ENCODE data around the gene PSPN. TPM values are rescaled to one million over a fixed set of nuclear protein-coding genes. Genes with fewer than 3 reads are reported as not detected.
"Not testable (repeated sequence)": the region's sequence is repeated elsewhere in the genome, so short reads cannot be mapped to it uniquely, and the experiment has no call there.

Gene PSPN
- total RNA-seq, 4 donors from 2014 or later, result 0.83 to 5.2 (median 2.2) TPM

- H3K4me1 ChIP-seq, result peaks cover 0 to 15% (median 0%) of the 10 kb centered on the region in 4 donors
- H3K4me3 ChIP-seq, result no peak overlapping the region
- no peak overlapping the region for H3K27ac ChIP-seq
- no peak for DNase-seq
- no peak for TF ChIP-seq POLR2A (IDR thresholded peaks at IDR 0.05)
- no peak for TF ChIP-seq CTCF (IDR thresholded peaks at IDR 0.05)
- peaks cover 0 to 5% (median 0%) of the 10 kb centered on the region in 3 donors for H3K36me3 ChIP-seq
- no peaks in the 10 kb centered on the region for H3K9me3 ChIP-seq
- no peaks in the 10 kb centered on the region for H3K27me3 ChIP-seq
Observed at GRCh38 chr19:6409346-6409745, 33.6 kb upstream of the PSPN start.

- H3K27ac ChIP-seq, result no peak overlapping the region
- no peak overlapping the region for H3K4me3 ChIP-seq
- no peak for DNase-seq
- H3K4me1 ChIP-seq, result peaks cover 0 to 23% (median 2%) of the 10 kb centered on the region in 4 donors
- no peaks in the 10 kb centered on the region for H3K27me3 ChIP-seq
- TF ChIP-seq POLR2A (IDR thresholded peaks at IDR 0.05), result no peak
- TF ChIP-seq CTCF (IDR thresholded peaks at IDR 0.05), result no peak
- H3K36me3 ChIP-seq, result no peaks in the 10 kb centered on the region
- H3K9me3 ChIP-seq, result no peaks in the 10 kb centered on the region
Observed at GRCh38 chr19:6406401-6406800, 30.7 kb upstream of the PSPN start.

- TF ChIP-seq POLR2A (IDR thresholded peaks at IDR 0.05) (peak in 1 of 2 donors; percentile 37), CTCF (IDR thresholded peaks at IDR 0.05) (no peak)
- H3K4me1 ChIP-seq, result peaks cover 0 to 23% (median 2%) of the 10 kb centered on the region in 4 donors
- peak overlapping the region in 2 of 4 donors; percentile 32 to 36 for H3K4me3 ChIP-seq
- H3K9me3 ChIP-seq, result no peaks in the 10 kb centered on the region
- no peaks in the 10 kb centered on the region for H3K27me3 ChIP-seq
- H3K36me3 ChIP-seq, result no peaks in the 10 kb centered on the region
- peak in 2 of 3 donors; percentile 86 to 90 for DNase-seq
- peak overlapping the region in 3 of 4 donors; percentile 63 to 89 (median 83) for H3K27ac ChIP-seq
Observed at GRCh38 chr19:6402837-6403608, 27.3 kb upstream of the PSPN start.

GRCh38 chr19:6402058-6402457, 26.3 kb upstream of the PSPN start:
- TF ChIP-seq POLR2A (IDR thresholded peaks at IDR 0.05), result no peak
- no peak for TF ChIP-seq CTCF (IDR thresholded peaks at IDR 0.05)
- Histone ChIP-seq H3K9me3 (no peaks in the 10 kb centered on the region), H3K27me3 (no peaks in the 10 kb centered on the region), H3K4me1 (peaks cover 0 to 23% (median 2%) of the 10 kb centered on the region in 4 donors), H3K27ac (peak overlapping the region in 3 of 4 donors; percentile 63 to 89 (median 83)), H3K4me3 (peak overlapping the region in 2 of 4 donors; percentile 32 to 36), H3K36me3 (no peaks in the 10 kb centered on the region)
- DNase-seq, result peak in 1 of 3 donors; percentile 64

GRCh38 chr19:6400062-6400944, 24.6 kb upstream of the PSPN start:
- H3K36me3 ChIP-seq, DNase-seq, H3K27me3 ChIP-seq, H3K9me3 ChIP-seq, H3K4me3 ChIP-seq, H3K27ac ChIP-seq: not testable (repeated sequence)
- H3K4me1 ChIP-seq, result peaks cover 0 to 23% (median 2%) of the 10 kb centered on the region in 4 donors

GRCh38 chr19:6396305-6396704, 20.6 kb upstream of the PSPN start:
- Histone ChIP-seq H3K36me3 (no peaks in the 10 kb centered on the region), H3K27ac (no peak overlapping the region), H3K4me1 (peaks cover 0 to 13% (median 7%) of the 10 kb centered on the region in 4 donors), H3K27me3 (no peaks in the 10 kb centered on the region), H3K9me3 (no peaks in the 10 kb centered on the region), H3K4me3 (no peak overlapping the region)
- no peak for TF ChIP-seq POLR2A (IDR thresholded peaks at IDR 0.05)
- no peak for TF ChIP-seq CTCF (IDR thresholded peaks at IDR 0.05)
- DNase-seq, result no peak
